HG03439 (cell line): ENCODE measurements around the gene OTUD3.

Experiments used
- ATAC-seq: cut with Tn5 transposase; IDR thresholded peaks from one replicate; pipeline ENCODE4 v1.9.1; 2021; ENCODE audit warnings: mild to moderate bottlenecking, moderate library complexity; ENCODE audit not compliant: unreplicated experiment

OTUD3 gene

DNA sequence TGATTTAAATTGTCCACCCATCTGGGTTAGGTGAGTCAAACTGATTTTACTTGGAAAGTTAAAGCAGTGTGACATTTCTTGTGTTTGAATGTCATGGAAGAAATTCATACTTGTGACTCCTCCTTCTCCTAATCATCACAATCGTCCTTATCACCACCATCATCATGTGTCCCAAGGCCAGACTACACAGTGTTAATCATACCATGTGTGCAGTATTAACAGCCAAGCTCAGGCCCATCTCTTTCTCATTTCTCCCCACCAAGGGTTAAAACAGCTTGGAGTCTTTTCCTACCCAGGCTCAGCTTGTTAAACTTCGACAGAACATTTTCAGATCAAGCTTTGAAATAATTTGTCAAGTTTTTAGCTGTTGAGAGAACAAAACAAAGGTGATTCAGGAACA is 63.7 kb downstream of the OTUD3 start:
- ATAC-seq: no peak

DNA sequence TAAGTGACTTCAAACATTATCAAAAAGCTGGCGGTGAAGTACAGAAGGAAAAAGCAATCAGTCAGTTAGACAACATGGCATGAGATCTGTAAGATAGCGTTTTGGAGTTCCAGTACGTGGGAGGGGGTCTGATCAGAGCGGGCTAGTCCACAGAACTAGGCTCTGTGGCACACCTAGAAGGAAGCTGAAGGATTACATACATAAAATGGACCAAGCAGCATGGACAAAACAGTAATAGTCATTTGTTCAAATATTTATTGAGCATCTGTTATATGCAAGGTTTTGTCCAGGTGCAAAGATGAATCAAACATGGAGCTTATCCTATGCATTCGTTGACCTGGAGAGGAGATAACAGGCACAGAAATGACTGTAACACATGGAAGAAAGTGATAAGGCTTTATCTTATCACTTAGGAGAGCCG is 64.1 kb downstream of the OTUD3 start:
- ATAC-seq: no peak

DNA sequence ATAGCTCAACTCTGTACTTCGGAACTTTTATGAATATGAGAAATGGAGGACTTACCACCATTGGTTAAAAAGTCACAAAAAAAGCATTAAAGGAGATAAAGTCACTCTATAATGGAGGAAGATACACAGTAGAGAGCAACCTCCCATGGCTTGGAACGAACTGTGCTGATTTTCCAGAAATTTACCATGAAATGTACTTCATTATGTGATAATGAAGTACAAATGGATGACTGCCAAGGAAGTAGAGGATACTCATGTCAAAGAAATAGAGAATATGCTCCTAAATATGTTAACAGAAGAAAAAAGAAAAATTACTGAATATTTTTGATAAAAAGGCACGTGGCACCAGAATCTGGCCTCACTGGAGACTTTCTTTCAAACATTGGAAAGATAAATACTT is 64.8 kb downstream of the OTUD3 start:
- ATAC-seq: no peak

DNA sequence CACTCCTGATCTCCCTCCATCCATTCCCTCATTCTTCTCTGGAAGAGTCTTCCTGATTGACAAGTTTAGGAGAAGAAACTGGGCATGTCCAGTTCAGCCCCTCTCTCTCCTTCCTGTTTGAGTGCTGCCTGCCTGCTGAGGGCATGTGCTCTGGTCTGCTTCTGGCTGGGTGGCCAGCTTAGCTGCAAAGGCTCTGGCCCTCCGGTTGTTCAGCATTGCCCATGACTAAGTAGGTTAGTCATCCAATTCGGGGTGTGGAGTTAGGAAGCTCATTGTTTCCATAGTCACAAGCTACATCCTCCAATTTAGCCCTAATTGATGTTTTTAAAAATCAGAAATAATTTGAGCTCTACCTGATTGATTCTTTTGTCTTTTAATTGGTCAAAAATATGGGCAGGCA is 66.8 kb downstream of the OTUD3 start:
- ATAC-seq: no peak

- no peak for ATAC-seq
These were observed 71.9 kb downstream of the OTUD3 start for GRCh38 chr1:19954059-19954458.

DNA sequence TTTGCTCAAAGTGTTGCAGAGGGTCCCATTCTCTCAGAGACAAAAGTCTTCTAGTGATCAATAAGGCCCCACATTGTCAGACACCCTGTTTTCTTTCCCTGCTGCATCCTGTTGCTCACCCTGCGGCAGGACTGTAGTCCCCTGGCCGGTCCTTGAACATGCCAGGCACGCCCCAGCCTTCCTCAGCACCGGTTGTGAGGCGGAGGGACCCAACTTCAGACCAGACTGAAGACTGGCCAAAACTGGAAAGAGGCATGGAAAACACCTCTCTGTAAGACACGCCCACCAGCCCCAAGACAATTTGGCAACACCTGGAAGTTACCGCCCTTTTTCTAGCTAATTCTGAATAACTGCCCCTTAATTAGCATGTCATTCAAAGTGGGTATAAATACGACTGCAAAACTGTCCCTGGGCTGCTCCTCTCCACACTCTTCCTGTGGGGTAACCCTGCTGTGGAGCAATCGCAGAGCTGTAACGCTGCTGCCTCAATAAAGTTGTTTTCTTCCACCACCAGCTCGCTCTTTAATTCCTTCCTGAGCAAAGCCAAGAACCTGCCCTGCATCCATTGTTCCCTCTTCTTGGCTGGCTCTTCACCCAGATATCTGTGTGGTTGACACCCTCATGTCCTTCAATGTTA is 73.5 kb downstream of the OTUD3 start:
- no peak for ATAC-seq

- ATAC-seq: no peak
These were observed 75.6 kb downstream of the OTUD3 start for GRCh38 chr1:19957779-19958178.

- ATAC-seq: no peak
These were observed 78.4 kb downstream of the OTUD3 start for GRCh38 chr1:19960591-19960990.
